Right lobe of liver (tissue), 6 donors: Measurements from ENCODE around the gene FAM168A. TPM values are rescaled to one million over a fixed set of nuclear protein-coding genes. Genes with fewer than 3 reads are reported as not detected.

Experiments
- ATAC-seq, 4 donors: fragments of 200-7000 bp; cut with Tn5 transposase; one replicate each; pipeline ENCODE4 v1.9.1; 2020; ENCODE audit warnings: mild to moderate bottlenecking in 4 of 4, moderate library complexity in 4 of 4
- DNase-seq, 3 donors: peaks; one replicate each; pipeline ENCODE4 v3.0.0-alpha.2; 2020
- H3K27ac ChIP-seq, 3 donors: fragments of 200-600 bp; one replicate each; pipeline ENCODE4 v1.8.0; 2022
- H3K27me3 ChIP-seq, 2 donors: fragments of 200-600 bp; one replicate each; pipeline ENCODE4 v1.8.0; 2022
- H3K36me3 ChIP-seq, 4 donors: fragments of 200-600 bp; sonication (generic) in 1 of 4; one replicate each; pipeline versions ENCODE4 v1.5.1 to v1.8.0; 2017 to 2022; ENCODE audit warnings: control low read depth in 1 of 4
- H3K4me1 ChIP-seq, 4 donors: fragments of 200-600 bp; sonication (generic) in 1 of 4; one replicate each; pipeline versions ENCODE4 v1.5.1 to v1.8.0; 2017 to 2022; ENCODE audit warnings: control low read depth in 1 of 4
- H3K4me3 ChIP-seq, 3 donors: fragments of 200-600 bp; one replicate each; pipeline ENCODE4 v1.8.0; 2022
- H3K9me3 ChIP-seq, 4 donors: fragments of 200-600 bp; sonication (generic) in 1 of 4; one replicate each; pipeline versions ENCODE4 v1.5.1 to v1.8.0; 2017 to 2022; ENCODE audit warnings: control low read depth in 1 of 4
- POLR2A ChIP-seq: fragments of 450-650 bp; IDR thresholded peaks from one replicate; pipeline ENCODE4 v1.6.1; 2017; ENCODE audit warnings: antibody characterized with exemption, mild to moderate bottlenecking
- WGBS: methylation state at CpG from one replicate; pipeline ENCODE4 v1.1.6; 2018; ENCODE audit warnings: low coverage, low lambda C conversion rate; ENCODE audit not compliant: insufficient coverage; ENCODE audit errors: missing lambda C conversion rate; 5-methylcytosine and 5-hydroxymethylcytosine counted together
- intact Hi-C, 2 donors: fragments of 100-400 bp; cut with DNase I; formaldehyde crosslinking; loops; one replicate each; pipeline versions ENCODE4 v1.11.2 to v1.14.1; 2022
- total RNA-seq, 6 experiments: library from RNA; depleted of rRNA in 2 of 6; stranded (reverse); fragments of >200 nt in 2 of 6; fragmentation: NEBNext Ultra II Directional in 3 of 6; extraction: Animal tissue kit (Norgen Biotek cat#: 25700) in 3 of 6; gene quantifications; one replicate each; pipeline versions ENCODE4 v1.1.0 to v1.2.4, GENCODE V29; 2016 to 2023
- TF ChIP-seq, protein P1 (sequence below), 4 donors: fragments of 200-600 bp in 3 of 4; fragments of 450-650 bp in 1 of 4; IDR thresholded peaks; one replicate each; pipeline versions ENCODE4 v1.5.1 to v1.8.0; 2016 to 2022; ENCODE audit warnings: antibody characterized with exemption in 4 of 4, mild to moderate bottlenecking in 2 of 4
- donor health status: DM: no; HTN: yes; CAD: no.
- donor health status: DM: no; HTN: no; CAD: no.
- donor health status: DM: no; HTN: no; CAD: no.
- donor health status: DM: no; HTN: yes; CAD: no.
- donor health status: DM: no; HTN: yes; CAD: no.

FAM168A gene
- total RNA-seq, 6 experiments from 2014 or later: 13.0 to 21.5 (median 15.9) TPM

- no peaks in the 10 kb centered on the region for H3K4me1 ChIP-seq
- H3K27me3 ChIP-seq: no peaks in the 10 kb centered on the region
- intact Hi-C loops: loop anchor here in 1 of 2 donors (5.0 kb wide), 1 partner anchor 33 kb away; no protein-coding TSS in a partner anchor
- 41% methylated on average over 2 of the region's 11 CpGs for WGBS
- H3K36me3 ChIP-seq: no peaks in the 10 kb centered on the region
- no peak overlapping the region for H3K4me3 ChIP-seq
- TF ChIP-seq, protein P1, sequence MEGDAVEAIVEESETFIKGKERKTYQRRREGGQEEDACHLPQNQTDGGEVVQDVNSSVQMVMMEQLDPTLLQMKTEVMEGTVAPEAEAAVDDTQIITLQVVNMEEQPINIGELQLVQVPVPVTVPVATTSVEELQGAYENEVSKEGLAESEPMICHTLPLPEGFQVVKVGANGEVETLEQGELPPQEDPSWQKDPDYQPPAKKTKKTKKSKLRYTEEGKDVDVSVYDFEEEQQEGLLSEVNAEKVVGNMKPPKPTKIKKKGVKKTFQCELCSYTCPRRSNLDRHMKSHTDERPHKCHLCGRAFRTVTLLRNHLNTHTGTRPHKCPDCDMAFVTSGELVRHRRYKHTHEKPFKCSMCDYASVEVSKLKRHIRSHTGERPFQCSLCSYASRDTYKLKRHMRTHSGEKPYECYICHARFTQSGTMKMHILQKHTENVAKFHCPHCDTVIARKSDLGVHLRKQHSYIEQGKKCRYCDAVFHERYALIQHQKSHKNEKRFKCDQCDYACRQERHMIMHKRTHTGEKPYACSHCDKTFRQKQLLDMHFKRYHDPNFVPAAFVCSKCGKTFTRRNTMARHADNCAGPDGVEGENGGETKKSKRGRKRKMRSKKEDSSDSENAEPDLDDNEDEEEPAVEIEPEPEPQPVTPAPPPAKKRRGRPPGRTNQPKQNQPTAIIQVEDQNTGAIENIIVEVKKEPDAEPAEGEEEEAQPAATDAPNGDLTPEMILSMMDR (IDR thresholded peaks at IDR 0.05): no peak
- no peak for TF ChIP-seq POLR2A
- H3K9me3 ChIP-seq: no peaks in the 10 kb centered on the region
- no peak overlapping the region for H3K27ac ChIP-seq
- ATAC-seq (no peak), DNase-seq (no peak)
Observed at GRCh38 chr11:73359341-73359740, 238.6 kb downstream of the FAM168A start.

- no peaks in the 10 kb centered on the region for H3K36me3 ChIP-seq
- intact Hi-C loops: loop anchor here in 1 of 2 donors (5.0 kb wide), 1 partner anchor 34 kb away; no protein-coding TSS in a partner anchor
- TF ChIP-seq, protein P1 (IDR thresholded peaks at IDR 0.05): no peak
- TF ChIP-seq POLR2A: no peak
- no peaks in the 10 kb centered on the region for H3K9me3 ChIP-seq
- ATAC-seq: no peak
- no peaks in the 10 kb centered on the region for H3K27me3 ChIP-seq
- WGBS: 73% methylated on average over 5 of the region's 5 CpGs
- H3K27ac ChIP-seq: no peak overlapping the region
- H3K4me1 ChIP-seq: no peaks in the 10 kb centered on the region
- no peak for DNase-seq
- no peak overlapping the region for H3K4me3 ChIP-seq
Observed at GRCh38 chr11:73358071-73358470, 239.8 kb downstream of the FAM168A start.

DNA sequence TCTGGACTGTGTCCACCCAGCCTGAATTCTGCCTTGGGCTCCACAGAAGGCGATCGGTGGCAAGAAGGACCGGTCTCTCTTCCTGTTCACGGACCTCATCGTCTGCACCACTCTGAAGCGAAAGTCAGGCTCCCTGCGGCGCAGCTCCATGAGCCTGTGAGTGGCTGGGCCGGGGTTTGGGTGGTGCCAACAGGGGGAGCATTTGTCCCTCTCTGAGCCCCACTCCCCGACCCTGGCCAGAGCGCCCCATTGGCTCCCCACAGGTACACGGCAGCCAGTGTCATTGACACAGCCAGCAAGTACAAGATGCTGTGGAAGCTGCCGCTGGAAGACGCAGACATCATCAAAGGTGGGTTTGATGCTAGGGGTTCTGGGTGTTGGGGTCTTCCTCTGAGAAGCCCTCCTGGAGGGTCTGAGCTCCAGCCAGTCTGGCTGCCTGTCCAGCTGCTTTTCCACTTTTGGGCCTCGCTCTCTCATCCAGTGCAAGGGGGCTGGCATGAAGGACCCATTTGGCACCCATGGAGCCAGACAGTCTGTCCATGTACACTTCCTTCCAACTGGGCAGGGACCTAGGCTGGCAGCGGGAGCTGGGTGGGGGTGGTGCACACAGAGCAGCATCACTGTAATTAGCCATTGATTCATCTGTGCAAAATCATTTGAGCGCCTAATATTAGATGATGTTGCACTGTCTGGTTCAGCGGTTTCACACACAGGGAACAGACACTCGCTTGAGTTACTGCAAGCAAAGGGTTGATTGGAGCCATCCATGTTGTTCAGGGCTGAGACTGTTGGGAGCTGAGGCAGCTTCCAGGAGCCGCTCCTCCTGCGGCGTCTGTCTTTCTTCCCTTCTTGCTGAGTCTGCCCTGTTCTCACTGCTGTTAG, 240.7 kb downstream of the FAM168A start:
- WGBS: 97% methylated on average over 6 of the region's 22 CpGs
- H3K4me3 ChIP-seq: no peak overlapping the region
- TF ChIP-seq POLR2A: no peak
- ATAC-seq: no peak
- H3K27ac ChIP-seq: no peak overlapping the region
- no peaks in the 10 kb centered on the region for H3K36me3 ChIP-seq
- DNase-seq: no peak
- intact Hi-C loops: loop anchor here in 1 of 2 donors (5.0 kb wide), 1 partner anchor 35 kb away; no protein-coding TSS in a partner anchor
- H3K27me3 ChIP-seq: no peaks in the 10 kb centered on the region
- H3K9me3 ChIP-seq: no peaks in the 10 kb centered on the region
- H3K4me1 ChIP-seq: no peaks in the 10 kb centered on the region

DNA sequence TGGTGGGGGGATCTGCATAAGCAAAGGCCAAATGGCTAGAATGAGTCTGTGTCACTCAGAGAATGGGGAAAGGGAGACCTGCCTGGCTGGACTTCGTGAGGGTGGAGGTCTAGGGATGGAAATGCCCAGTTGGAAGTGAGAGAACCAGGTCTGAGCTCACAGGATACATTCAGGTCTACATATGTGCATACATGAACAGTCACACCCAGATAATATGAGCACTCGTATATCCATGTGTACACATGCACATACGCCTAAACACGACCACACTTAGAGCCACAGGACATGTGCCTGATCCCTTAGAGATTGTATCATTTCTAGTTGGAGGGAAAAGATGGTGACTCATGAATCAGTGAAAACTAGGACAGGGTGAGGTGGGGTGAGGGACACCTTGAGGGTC, 242.8 kb downstream of the FAM168A start:
- WGBS: 92% methylated on average over 4 of the region's 4 CpGs
- DNase-seq: no peak
- Histone ChIP-seq H3K9me3 (no peaks in the 10 kb centered on the region), H3K36me3 (no peaks in the 10 kb centered on the region), H3K4me1 (no peaks in the 10 kb centered on the region), H3K27me3 (no peaks in the 10 kb centered on the region), H3K4me3 (no peak overlapping the region), H3K27ac (no peak overlapping the region)
- ATAC-seq: no peak
- intact Hi-C loops: loop anchor here in 1 of 2 donors (5.0 kb wide), 1 partner anchor 37 kb away; no protein-coding TSS in a partner anchor
- TF ChIP-seq POLR2A: no peak
- TF ChIP-seq, protein P1 (IDR thresholded peaks at IDR 0.05): no peak

- Histone ChIP-seq H3K27me3 (no peaks in the 10 kb centered on the region), H3K9me3 (no peaks in the 10 kb centered on the region), H3K4me3 (no peak overlapping the region), H3K36me3 (no peaks in the 10 kb centered on the region), H3K4me1 (no peaks in the 10 kb centered on the region), H3K27ac (no peak overlapping the region)
- no peak for ATAC-seq
- DNase-seq: no peak
- WGBS: 72% methylated on average over 4 of the region's 4 CpGs
- intact Hi-C loops: no loop called here
- no peak for TF ChIP-seq POLR2A
- TF ChIP-seq, protein P1 (IDR thresholded peaks at IDR 0.05): no peak
Observed at GRCh38 chr11:73353422-73353821, 244.5 kb downstream of the FAM168A start.
